Measurements from ENCODE around the gene ANKS1A.

Gene ANKS1A

DNA sequence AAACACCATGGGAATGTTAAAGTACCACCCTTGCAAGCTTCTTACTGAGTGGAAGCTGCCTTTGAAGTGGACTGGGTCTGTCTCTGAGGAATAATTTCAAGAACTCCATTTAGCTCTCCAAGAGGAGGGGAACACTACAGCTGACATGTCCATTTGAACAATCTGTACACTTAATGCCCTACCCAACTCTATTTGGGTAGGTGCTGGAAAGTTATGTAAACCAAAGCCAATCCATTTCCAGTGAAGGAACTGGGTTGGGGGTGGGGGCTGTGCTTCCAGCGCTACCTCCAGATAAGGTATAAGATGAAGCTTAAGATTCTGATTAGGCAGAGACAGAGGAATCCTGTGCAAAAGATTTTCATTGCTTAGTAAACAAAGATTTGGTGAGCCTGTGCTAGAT lies 130.1 kb downstream of the ANKS1A start:
- DNase-seq (ENCODE audit: low read depth), result no peak
- no peak for TF ChIP-seq CTCF (IDR thresholded peaks at IDR 0.05; ENCODE audit: low read depth, low read length, missing control alignments)
- no peak overlapping the region for H3K4me3 ChIP-seq (ENCODE audit: low read depth, low read length)
- in situ Hi-C loops (cut with HindIII; ENCODE audit: low sequenced_read_pairs), result no loop called here

DNA sequence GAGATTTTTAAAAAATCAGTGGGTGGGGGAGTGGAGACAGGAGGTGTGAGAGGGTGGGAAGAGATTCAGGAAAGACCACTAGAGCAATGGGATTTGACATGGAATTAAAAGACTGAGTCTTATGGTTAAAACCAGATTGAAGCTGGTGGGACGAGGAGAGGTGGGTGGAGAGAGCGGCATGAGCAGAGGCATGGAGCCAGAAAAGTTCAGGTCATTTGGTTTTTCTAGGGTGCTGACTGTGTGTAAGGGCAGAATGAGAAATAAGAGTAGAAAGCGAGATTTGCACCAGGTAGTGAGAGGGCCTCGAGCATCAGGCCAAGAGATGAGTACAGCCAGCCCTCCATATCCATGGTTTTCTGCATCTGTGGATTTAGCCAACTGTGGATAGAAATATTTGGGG lies 130.8 kb downstream of the ANKS1A start:
- no peak for DNase-seq (ENCODE audit: low read depth)
- no peak overlapping the region for H3K4me3 ChIP-seq (ENCODE audit: low read depth, low read length)
- in situ Hi-C loops (cut with HindIII; ENCODE audit: low sequenced_read_pairs), result no loop called here
- TF ChIP-seq CTCF (IDR thresholded peaks at IDR 0.05; ENCODE audit: low read depth, low read length, missing control alignments), result no peak

DNA sequence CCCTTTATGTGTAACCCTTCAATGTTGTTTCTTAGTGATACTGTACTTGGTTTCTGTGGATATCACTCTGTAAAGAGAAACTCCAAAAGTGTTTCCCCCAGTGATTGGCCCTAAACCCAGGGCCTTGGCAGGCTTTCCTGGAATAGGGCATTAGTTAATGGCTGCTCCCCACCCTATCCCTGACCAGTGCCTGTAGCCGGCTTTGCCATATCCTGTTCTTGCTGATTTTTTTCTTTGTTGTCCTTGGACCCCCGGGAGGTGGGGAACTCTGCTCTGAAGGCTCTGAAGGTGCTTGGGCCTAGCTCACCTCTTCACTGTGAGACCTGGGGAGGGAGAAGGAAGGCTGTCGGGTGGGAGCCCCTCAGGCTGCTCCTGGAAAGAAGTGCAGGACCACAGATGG lies 131.9 kb downstream of the ANKS1A start:
- no peak overlapping the region for H3K4me3 ChIP-seq (ENCODE audit: low read depth, low read length)
- no peak for TF ChIP-seq CTCF (IDR thresholded peaks at IDR 0.05; ENCODE audit: low read depth, low read length, missing control alignments)
- DNase-seq (ENCODE audit: low read depth), result no peak
- in situ Hi-C loops (cut with HindIII; ENCODE audit: low sequenced_read_pairs), result no loop called here

DNA sequence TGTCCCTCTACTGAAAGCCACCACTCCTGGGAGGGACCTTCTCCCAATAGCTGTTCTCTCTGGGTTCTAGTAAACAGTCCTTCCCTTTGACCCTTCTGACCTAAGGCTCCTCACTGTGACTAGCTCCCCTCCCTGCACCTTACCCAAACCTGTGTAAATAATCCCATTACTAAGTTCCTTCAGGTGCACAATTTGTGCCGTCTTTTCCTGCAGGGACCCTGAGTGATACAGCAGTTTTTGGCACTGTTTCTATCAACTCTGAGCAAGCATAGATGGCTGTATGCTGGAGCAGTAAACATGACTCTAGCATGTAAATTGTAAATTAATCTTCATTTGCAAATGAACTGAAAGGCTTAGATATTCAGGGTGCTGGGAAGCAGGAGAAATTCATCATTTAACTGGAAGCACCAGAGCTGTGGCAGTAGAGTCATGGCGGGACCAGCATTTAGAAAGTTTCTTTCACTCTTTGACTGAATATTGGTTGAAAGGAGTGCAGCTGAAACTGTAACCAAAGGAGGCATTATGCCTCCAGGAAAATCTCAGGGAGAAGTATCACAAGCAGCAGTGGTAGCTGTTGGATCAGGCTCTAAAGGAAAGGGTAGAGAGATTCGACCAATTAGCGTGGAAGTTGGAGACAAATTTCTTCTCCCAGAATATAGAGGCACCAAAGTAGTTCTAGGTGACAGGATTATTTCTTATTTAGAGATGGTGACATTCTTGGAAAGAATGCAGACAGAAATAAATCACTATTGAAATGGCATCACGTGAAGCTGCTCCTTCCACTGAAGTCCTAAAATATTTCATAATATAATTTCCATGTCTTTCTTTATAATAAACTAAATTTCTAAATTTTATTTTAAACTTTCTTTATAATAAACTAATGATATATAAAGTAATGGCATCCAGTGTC lies 134.3 kb downstream of the ANKS1A start:
- DNase-seq (ENCODE audit: low read depth), result no peak
- H3K4me3 ChIP-seq (ENCODE audit: low read depth, low read length), result no peak overlapping the region
- TF ChIP-seq CTCF (IDR thresholded peaks at IDR 0.05; ENCODE audit: low read depth, low read length, missing control alignments), result no peak
- in situ Hi-C loops (cut with HindIII; ENCODE audit: low sequenced_read_pairs), result no loop called here

DNA sequence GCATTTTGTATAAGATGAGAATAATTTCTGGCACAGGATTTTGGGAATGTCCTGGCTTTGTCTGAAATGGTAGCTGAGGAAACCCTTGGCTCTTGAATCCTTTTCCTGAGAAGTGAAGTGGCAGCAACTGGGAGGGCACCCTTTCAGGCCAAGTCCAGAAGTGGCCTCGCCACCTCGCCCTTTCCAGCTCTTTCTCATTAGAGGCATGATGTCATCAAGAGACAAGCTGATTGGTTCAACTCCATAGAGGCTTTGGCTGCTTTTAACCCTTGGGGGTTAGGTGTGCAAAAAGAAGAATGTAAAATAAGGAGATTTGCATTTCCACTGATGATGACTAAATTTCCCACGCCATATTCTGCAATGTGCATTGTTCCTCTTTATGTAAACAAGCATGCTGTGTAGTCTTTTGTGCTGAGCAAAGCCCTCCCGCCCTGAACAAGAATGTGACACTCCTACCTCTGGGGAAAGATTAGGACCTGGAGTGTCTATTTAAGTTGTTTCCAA lies 135.5 kb downstream of the ANKS1A start:
- H3K4me3 ChIP-seq (ENCODE audit: low read depth, low read length), result no peak overlapping the region
- peak; percentile 72 for DNase-seq (ENCODE audit: low read depth)
- in situ Hi-C loops (cut with HindIII; ENCODE audit: low sequenced_read_pairs), result no loop called here
- TF ChIP-seq CTCF (IDR thresholded peaks at IDR 0.05; ENCODE audit: low read depth, low read length, missing control alignments), result no peak

DNA sequence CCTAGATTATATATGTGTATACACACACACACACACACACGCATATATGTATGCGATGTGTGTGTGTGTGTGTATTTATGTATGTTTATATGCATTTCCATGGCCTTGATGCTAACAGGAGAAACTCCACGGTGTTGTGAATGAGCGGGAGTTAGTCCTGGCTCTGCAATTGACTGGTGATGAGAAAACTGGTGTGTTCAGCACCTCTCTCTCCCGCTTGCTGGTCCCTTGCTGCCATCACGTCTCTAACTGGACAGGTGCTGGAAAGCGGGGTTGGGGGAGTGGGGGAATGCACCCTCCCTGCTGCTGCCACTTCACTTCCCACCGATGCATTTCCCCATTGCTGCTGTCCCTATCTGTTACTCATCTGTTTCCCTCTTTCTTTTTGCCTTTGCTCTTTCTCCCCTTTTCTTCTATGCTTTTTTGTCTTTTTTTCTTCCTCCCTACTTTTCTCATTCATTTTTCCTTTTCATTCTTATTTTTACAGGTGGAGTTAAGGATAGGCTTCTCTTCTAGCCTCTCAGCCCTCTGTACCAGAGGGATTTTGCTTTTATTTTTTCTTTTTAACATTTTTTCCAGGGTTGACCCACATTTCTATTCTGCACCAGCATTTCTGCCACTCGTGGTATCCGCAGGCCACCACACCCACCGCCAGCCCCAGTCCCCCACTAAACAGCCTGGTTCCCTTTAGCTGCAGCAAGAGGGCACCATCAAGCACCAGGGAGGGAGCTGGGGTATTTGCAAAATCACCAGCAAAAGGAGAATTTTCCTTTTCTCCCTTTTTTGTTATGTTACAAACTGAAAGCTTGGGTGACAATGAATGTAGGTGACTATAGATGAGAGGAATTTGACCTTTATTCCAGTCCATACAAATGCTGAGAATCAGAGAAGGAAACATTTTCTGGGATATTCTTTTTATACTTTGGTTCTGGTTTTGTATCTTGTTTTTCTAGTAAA lies 136.5 kb downstream of the ANKS1A start:
- TF ChIP-seq CTCF (IDR thresholded peaks at IDR 0.05; ENCODE audit: low read depth, low read length, missing control alignments), result peak; percentile 38
- no peak overlapping the region for H3K4me3 ChIP-seq (ENCODE audit: low read depth, low read length)
- in situ Hi-C loops (cut with HindIII; ENCODE audit: low sequenced_read_pairs), result no loop called here
- DNase-seq (ENCODE audit: low read depth), result no peak

Measured in astrocyte of the cerebellum (primary cell).